NCI-H2196 treated with DMSO at 0.1 percent for 48 hours (cell line): Measurements from ENCODE around the gene NDUFS6.

ENCODE experiments used
- DNase-seq: peaks from one replicate; lab custom pipeline; 2025; ENCODE audit not compliant: unreplicated experiment; lab: John Stamatoyannopoulos, UW

The NDUFS6 gene

GRCh38 chr5:1845696-1846095 is 44.5 kb downstream of the NDUFS6 start:
- no peak for DNase-seq

- no peak for DNase-seq
Measured at GRCh38 chr5:1846583-1846982, 45.4 kb downstream of the NDUFS6 start.

DNA sequence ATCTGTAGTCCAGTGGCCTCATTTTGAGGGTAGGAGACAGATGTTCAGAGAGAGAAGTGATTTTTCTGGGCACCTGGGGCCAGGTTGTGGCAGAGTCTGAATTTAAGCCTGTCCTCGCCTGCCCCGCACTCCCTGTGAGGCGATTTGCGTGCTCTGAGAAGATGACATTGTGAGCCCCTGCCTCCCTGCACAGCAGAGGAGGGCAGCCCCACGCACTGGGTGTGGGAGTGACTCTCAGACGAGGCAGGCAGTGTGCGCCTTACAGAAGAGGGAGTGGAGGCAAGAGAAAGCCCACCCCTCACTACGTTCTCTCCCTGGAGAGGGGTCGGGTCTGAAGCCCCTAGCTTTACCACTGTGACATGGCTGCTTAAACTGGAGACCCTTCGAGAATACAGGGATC is 45.8 kb downstream of the NDUFS6 start:
- DNase-seq, result no peak

DNA sequence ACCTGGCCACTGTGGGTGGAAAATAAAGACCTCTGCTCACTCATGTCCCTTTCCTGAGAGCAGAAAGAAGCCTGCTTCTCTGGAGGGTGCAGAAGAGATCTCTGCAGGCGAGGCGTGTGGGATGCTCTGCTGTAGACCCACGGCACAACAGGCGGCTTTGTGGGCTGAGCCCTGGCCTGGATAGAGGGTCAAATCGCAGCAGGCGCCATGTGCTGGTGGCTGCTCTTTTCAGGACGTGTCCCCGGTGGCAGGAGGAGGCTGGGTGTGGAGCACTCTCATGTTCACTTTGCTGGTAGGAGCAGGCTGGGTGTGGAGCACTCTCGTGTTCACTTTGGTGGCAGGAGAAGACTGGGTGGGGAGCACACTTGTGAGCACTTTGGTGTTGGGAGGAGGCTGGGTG is 46.4 kb downstream of the NDUFS6 start:
- DNase-seq, result no peak

- no peak for DNase-seq
Measured at GRCh38 chr5:1850324-1851154, 49.3 kb downstream of the NDUFS6 start.

DNA sequence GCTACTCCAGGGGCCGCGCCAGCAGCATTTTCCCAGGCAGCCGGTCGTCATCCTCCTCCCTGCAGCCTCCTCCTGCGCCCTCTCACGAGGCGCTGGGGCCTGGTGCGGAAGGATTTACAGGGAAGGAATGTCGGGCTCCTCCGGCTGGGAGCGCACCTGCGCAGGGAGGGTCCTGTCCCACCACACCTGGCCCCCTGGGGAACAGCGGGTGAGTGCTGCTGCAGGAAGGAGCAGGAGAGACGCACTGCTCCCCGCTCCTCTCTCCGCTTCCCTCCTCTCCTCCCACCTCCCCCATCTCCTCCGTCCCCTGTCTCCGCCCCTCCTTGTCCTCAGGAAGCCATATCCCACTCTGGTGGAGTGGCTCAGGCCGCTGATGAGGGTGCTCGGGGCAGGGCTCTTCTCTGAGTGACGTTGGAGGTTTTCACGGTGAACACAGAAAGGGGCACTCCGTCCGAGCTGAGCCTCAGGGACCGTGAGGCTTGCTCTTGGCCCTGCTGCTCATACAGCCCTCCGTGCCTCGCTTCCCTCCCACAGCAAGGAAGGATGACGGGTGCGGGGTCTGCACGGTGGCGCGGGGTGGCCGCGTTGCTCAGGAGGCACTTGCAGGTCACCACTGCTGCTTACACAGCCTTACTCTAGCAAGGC is 50.2 kb downstream of the NDUFS6 start:
- no peak for DNase-seq

DNA sequence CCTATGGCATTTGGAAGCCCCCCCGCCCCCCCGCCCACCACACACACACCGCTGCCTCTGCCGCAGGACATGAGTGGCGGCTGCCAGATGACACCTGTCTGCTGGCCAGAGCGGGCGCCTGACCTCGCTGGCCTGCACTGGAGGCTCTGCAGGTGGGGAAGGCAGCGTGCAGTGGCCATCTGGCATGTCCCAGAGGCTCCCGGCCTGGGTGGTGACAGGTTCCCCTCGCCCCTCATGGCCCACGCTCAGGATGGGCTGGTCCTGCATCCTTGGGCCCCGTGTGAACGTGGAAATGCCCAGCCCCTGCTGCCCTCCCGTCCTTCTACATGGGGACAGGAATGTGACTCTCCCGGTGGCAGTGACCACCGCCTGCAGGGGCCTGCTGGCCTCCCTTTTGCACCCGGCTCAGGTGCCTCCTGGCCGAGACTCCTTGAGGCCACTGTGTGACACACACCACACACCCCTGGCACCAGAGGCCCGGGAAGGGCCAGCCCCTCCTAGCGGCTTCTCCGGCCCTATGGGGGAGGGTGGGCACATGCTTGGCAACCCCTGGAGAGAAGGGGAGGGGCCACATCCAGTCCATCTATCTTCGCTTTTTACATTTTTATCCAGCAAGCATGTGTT is 51.2 kb downstream of the NDUFS6 start:
- no peak for DNase-seq

DNA sequence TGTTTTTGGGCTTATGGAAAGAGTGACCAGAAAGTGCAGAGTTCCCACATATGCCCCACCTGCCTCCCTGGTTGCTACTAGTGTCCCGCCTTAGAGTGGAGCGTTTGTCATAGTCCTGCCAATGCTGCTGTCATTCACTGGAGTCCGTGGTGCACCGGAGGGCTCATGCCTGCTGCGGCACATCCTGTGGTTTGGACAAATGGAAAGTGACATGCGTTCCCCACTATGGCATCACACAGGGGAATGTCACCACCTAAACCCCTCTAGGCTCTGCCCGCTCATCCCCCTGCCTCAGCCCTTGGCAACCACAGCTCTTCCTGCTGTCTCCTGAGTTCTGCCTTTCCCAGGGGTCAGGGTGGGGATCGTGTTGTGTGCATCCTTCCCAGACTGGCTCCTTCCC is 52.3 kb downstream of the NDUFS6 start:
- no peak for DNase-seq

DNA sequence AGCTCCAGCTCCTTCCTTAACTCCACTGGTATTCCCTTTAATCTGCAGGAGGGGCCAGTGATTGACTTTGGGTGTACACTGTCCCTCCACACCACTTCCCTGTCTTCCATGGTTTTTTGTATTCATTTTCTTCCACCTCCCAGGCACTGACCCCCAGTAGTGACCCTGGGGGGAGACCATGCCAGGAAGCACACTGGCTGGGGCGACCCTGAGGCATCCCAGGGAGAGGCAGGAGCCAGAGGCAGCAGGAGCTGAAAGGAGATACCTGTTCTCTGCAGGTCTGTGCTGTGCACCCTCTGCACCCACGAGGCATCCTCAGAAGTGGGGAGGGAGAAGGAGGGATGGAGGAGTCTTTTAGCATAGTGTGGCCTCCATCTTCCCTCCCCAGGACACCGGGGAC is 53.9 kb downstream of the NDUFS6 start:
- no peak for DNase-seq

GRCh38 chr5:1855596-1855995 is 54.4 kb downstream of the NDUFS6 start:
- no peak for DNase-seq

DNA sequence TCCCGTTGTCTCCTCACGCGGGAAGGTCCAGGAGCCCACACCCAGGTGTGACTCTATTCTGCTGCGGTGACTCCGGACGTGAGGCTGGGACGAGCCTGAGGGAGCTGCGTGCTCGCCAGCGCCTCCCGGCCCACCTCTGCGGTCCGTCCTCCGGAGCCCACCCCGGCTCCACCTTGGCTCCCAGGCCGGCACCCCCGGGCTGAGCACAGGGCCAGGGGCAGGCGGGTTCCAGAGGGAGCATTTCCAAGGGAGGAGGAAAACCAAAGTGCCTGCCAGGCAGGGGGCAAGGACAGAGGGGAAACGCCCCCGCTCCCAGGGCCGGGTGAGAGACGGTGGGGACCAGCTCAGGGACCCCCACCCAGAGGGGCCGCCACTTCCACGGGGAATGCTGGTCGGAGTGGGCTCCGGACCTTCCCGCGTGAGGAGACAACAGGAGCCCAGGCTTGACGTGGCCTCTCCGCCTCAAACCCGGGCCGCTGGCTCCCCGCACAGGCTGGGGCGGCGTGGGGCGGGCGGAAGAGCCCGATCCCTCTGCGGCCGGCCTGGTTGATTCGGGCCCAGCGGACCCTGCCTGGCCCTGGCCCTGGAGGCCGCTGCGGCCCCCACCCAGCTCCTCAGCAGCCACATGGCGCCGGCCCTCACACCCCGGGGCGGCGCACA is 55.5 kb downstream of the NDUFS6 start:
- DNase-seq, result no peak

GRCh38 chr5:1857256-1857600 is 56.0 kb downstream of the NDUFS6 start:
- no peak for DNase-seq

DNA sequence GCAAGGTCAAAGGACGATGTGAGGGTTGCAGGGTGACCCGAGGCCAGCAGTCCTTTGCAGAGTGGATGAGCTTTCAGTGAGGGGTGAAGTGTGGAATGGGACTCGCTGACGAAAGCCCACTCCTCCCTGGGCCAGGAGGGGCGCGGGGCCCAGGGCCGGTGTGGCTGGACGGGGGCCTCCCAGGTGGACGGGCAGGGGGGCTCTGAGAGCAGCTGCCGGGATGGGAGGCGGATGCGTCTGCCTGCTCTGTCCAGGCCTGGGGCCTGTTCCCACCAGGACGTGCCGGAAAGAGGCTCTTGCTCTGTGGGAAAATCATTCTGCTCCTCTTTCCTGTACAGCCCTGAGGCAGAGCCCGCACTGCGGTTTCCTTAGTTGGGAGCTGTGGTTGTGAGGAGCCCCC is 57.2 kb downstream of the NDUFS6 start:
- DNase-seq, result no peak

GRCh38 chr5:1859099-1859498 is 57.9 kb downstream of the NDUFS6 start:
- no peak for DNase-seq

DNA sequence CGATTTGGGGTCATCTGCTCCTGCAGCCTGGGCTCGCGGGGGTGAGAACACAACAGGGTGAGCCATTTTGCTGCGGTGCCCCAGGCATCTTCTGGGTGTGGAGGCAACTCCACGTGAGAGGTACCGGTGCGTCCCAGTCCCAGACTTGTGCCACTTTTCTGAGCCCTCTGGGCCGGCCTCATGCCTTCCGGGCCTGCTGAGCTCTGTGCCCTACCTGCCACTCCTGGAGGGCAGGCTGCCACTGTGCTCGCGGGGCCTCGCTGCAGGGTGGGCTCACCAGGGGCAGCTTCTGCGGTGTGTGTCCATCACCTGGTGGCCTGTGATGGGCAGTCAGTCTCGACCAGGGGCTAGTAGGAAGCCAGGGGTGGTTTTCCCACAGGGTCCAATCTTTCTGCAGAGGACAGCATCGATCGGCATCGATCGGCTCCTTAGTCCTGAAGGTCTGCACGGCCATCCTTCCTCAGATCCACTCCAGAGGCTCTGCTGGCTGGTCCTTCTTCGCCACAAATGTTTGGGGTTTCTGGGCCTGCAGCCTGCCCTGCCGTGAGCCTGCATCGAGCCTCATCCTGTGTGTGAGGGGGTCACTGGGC is 58.9 kb downstream of the NDUFS6 start:
- DNase-seq, result no peak

DNA sequence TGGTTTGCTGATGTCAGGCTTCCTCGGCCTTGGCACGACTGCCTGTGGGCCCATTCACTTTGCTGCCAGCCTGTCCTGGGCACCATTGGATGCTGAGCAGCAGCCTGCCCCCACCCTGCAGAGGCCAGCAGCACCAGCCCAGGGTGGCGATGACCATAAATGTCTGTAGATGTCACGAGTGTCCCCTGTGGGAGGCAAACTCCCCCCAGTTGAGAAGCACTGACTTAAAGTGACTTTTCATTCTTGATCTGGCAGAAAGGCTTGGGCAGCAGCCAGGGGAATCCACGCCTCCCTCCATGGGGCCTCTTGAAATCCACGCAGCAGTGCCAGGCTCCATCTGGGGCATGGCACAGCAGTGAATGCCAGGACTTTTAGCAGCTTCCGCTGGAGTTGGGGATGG is 59.7 kb downstream of the NDUFS6 start:
- no peak for DNase-seq

GRCh38 chr5:1864896-1865440 is 63.8 kb downstream of the NDUFS6 start:
- DNase-seq, result no peak

GRCh38 chr5:1865486-1865885 is 64.3 kb downstream of the NDUFS6 start:
- no peak for DNase-seq
